Peyer's patch (tissue), 4 donors: ENCODE measurements around the gene KRTAP29-1.

ENCODE experiments used
- POLR2A ChIP-seq, 2 donors: fragments of 450-650 bp; IDR thresholded peaks; one replicate each; pipeline ENCODE4 v1.5.1; 2017; ENCODE audit warnings: antibody characterized with exemption in 2 of 2, mild to moderate bottlenecking in 2 of 2, moderate library complexity in 2 of 2
- TF ChIP-seq, protein P1 (sequence below), 6 experiments: fragments of 450-650 bp in 4 of 6; fragments of 200-600 bp in 2 of 6; sonication (generic) in 1 of 6; IDR thresholded peaks; one replicate each; pipeline ENCODE4 v1.5.1; 2017 to 2019; ENCODE audit warnings: antibody characterized with exemption in 6 of 6, mild to moderate bottlenecking in 3 of 6, moderate library complexity in 1 of 6

DNA sequence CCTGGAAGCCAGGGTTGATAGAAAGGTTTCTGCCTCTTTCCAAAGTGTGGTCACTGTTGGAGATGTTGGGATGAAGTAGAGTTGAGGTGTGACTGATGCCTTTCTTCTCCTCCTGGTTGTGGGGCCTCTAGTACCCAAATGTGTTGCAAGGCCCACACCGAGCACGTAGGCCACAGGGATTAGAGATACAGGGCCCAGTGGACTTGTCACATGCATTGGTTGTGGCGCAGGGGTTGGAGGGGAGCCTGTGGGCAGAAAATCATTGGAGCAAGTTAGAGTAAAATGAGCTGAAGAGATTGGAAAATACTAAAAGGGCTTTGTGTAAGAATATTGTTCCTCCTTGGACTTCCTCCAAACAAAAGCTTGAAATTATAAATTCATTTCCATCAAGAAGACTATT lies 43.3 kb upstream of the KRTAP29-1 start:
- TF ChIP-seq, protein P1, sequence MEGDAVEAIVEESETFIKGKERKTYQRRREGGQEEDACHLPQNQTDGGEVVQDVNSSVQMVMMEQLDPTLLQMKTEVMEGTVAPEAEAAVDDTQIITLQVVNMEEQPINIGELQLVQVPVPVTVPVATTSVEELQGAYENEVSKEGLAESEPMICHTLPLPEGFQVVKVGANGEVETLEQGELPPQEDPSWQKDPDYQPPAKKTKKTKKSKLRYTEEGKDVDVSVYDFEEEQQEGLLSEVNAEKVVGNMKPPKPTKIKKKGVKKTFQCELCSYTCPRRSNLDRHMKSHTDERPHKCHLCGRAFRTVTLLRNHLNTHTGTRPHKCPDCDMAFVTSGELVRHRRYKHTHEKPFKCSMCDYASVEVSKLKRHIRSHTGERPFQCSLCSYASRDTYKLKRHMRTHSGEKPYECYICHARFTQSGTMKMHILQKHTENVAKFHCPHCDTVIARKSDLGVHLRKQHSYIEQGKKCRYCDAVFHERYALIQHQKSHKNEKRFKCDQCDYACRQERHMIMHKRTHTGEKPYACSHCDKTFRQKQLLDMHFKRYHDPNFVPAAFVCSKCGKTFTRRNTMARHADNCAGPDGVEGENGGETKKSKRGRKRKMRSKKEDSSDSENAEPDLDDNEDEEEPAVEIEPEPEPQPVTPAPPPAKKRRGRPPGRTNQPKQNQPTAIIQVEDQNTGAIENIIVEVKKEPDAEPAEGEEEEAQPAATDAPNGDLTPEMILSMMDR (IDR thresholded peaks at IDR 0.05), result no peak
- no peak for TF ChIP-seq POLR2A (IDR thresholded peaks at IDR 0.05)
